ENCODE data around the gene WWOX.

DNA sequence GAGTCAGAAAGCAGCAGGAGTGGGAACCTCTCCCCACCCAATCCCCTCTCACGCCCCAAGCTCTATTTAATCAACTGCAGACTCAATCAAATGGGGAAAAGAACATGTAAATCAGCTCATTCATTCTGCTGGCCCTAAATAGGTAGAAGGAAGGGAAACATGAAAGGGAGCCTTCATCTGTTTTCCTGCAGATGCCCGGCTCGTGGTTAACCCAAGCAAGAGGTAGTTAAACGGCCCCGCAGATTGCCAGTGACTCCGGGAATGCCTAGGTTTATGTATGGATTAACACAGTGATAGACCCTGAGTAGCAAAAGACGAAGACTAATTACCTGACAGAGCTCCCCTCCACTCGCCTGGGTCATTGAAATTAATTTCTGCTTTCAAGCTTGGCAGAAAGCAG lies 542.0 kb downstream of the WWOX start:
- TF ChIP-seq, protein P1, sequence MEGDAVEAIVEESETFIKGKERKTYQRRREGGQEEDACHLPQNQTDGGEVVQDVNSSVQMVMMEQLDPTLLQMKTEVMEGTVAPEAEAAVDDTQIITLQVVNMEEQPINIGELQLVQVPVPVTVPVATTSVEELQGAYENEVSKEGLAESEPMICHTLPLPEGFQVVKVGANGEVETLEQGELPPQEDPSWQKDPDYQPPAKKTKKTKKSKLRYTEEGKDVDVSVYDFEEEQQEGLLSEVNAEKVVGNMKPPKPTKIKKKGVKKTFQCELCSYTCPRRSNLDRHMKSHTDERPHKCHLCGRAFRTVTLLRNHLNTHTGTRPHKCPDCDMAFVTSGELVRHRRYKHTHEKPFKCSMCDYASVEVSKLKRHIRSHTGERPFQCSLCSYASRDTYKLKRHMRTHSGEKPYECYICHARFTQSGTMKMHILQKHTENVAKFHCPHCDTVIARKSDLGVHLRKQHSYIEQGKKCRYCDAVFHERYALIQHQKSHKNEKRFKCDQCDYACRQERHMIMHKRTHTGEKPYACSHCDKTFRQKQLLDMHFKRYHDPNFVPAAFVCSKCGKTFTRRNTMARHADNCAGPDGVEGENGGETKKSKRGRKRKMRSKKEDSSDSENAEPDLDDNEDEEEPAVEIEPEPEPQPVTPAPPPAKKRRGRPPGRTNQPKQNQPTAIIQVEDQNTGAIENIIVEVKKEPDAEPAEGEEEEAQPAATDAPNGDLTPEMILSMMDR (IDR thresholded peaks at IDR 0.05; ENCODE audit: borderline replicate concordance, extremely low read depth, low read length, poor library complexity, severe bottlenecking): no peak
- TF ChIP-seq EZH2 (IDR thresholded peaks at IDR 0.05; ENCODE audit: borderline replicate concordance, low read depth, low read length, severe bottlenecking): no peak
